GM23338 (cell line): ENCODE results near the gene STK38. TPM values are rescaled to one million over a fixed set of nuclear protein-coding genes. Genes with fewer than 3 reads are reported as not detected.
"Not testable (repeated sequence)": the region's sequence is repeated elsewhere in the genome, so short reads cannot be mapped to it uniquely, and the experiment has no call there.

Source experiments
- ATAC-seq: fragments of 200-7000 bp; cut with Tn5 transposase; 3 replicates; pipeline ENCODE4 v1.9.1; 2020
- DNase-seq: peaks from one replicate; pipeline ENCODE4 v3.0.0-alpha.2; 2015; ENCODE audit warnings: low spot score
- H2AFZ ChIP-seq: fragments of 200-600 bp; sonication (generic); 2 replicates; pipeline ENCODE4 v1.8.0; 2016; ENCODE audit warnings: antibody characterized with exemption, mild to moderate bottlenecking, moderate library complexity
- H3F3A ChIP-seq: fragments of 200-600 bp; sonication (generic); replicated peaks from 2 replicates; pipeline ENCODE4 v1.8.0; 2017; ENCODE audit warnings: antibody characterized with exemption, mixed run types, low read depth
- H3K27ac ChIP-seq: fragments of 200-600 bp; sonication (generic); 2 replicates; pipeline ENCODE4 v1.6.1; 2016; ENCODE audit warnings: low read depth
- H3K27me3 ChIP-seq: fragments of 200-600 bp; sonication (generic); 2 replicates; pipeline ENCODE4 v1.8.0; 2016; ENCODE audit warnings: mild to moderate bottlenecking, mixed run types, moderate library complexity; ENCODE audit not compliant: insufficient read depth
- H3K36me3 ChIP-seq: fragments of 200-600 bp; sonication (generic); 2 replicates; pipeline ENCODE4 v1.8.0; 2016; ENCODE audit warnings: mild to moderate bottlenecking; ENCODE audit not compliant: insufficient read depth
- H3K4me1 ChIP-seq: fragments of 200-600 bp; sonication (generic); 2 replicates; pipeline ENCODE4 v1.8.0; 2016; ENCODE audit warnings: mild to moderate bottlenecking, moderate library complexity; ENCODE audit not compliant: insufficient read depth
- H3K4me2 ChIP-seq: fragments of 200-600 bp; sonication (generic); 2 replicates; pipeline ENCODE4 v1.7.1; 2017; ENCODE audit warnings: mixed run types
- H3K4me3 ChIP-seq: fragments of 200-600 bp; sonication (generic); 2 replicates; pipeline ENCODE4 v1.6.1; 2016; ENCODE audit warnings: mixed run types
- H3K79me2 ChIP-seq: fragments of 200-600 bp; sonication (generic); replicated peaks from 2 replicates; pipeline ENCODE4 v1.8.0; 2017; ENCODE audit warnings: mild to moderate bottlenecking; ENCODE audit not compliant: insufficient read depth
- H3K9me2 ChIP-seq: fragments of 200-600 bp; sonication (generic); 2 replicates; pipeline ENCODE4 v1.8.0; 2017; ENCODE audit not compliant: insufficient read depth
- H4K20me1 ChIP-seq: fragments of 200-600 bp; sonication (generic); replicated peaks from 2 replicates; pipeline ENCODE4 v1.8.0; 2017; ENCODE audit warnings: mild to moderate bottlenecking; ENCODE audit not compliant: insufficient read depth
- H3K27ac Mint-ChIP-seq: 2 replicates; pipeline ENCODE4 v1.8.0; 2020; ENCODE audit warnings: inconsistent platforms, mild to moderate bottlenecking, moderate library complexity, mixed read lengths
- H3K27me3 Mint-ChIP-seq: 3 replicates; pipeline ENCODE4 v1.8.0; 2022; ENCODE audit warnings: low read depth, mild to moderate bottlenecking, moderate library complexity, mixed read lengths, inconsistent platforms; ENCODE audit not compliant: insufficient read depth, poor library complexity
- H3K36me3 Mint-ChIP-seq: 3 replicates; pipeline ENCODE4 v1.8.0; 2021; ENCODE audit warnings: low read depth, mild to moderate bottlenecking, inconsistent platforms, moderate library complexity, mixed read lengths
- H3K4me1 Mint-ChIP-seq: 3 replicates; pipeline ENCODE4 v1.8.0; 2020; ENCODE audit warnings: mild to moderate bottlenecking, inconsistent platforms, mixed read lengths
- H3K4me3 Mint-ChIP-seq: 3 replicates; pipeline ENCODE4 v1.8.0; 2021; ENCODE audit warnings: moderate library complexity, mild to moderate bottlenecking, inconsistent platforms, mixed read lengths
- H3K9me3 Mint-ChIP-seq: 3 replicates; pipeline ENCODE4 v1.8.0; 2020; ENCODE audit warnings: moderate library complexity, mild to moderate bottlenecking, inconsistent platforms, mixed read lengths
- CTCF ChIP-seq, 2 experiments: fragments of 200-600 bp in 1 of 2; sonication (generic) in 1 of 2; conservative IDR thresholded peaks; 2 replicates each; pipeline versions ENCODE4 v1.5.1 to v1.6.1; 2016 to 2017; ENCODE audit warnings: antibody characterized with exemption in 2 of 2, low read depth in 2 of 2, mild to moderate bottlenecking in 2 of 2, moderate library complexity in 1 of 2
- ETS1 ChIP-seq: IDR thresholded peaks from 2 replicates; pipeline ENCODE4 v1.6.1; 2016; ENCODE audit warnings: antibody characterized with exemption
- EZH2 ChIP-seq: fragments of 200-600 bp; sonication (generic); IDR thresholded peaks from one replicate; pipeline ENCODE4 v1.8.0; 2017; ENCODE audit warnings: antibody characterized with exemption, mild to moderate bottlenecking, low read depth; ENCODE audit not compliant: unreplicated experiment
- EZH2phosphoT487 ChIP-seq: fragments of 200-600 bp; sonication (generic); IDR thresholded peaks from one replicate; pipeline ENCODE4 v1.8.1; 2018; ENCODE audit warnings: antibody characterized with exemption; ENCODE audit not compliant: unreplicated experiment
- NANOG ChIP-seq: IDR thresholded peaks from 2 replicates; pipeline ENCODE4 v1.6.1; 2016; ENCODE audit warnings: antibody characterized with exemption, borderline replicate concordance
- POLR2AphosphoS5 ChIP-seq: IDR thresholded peaks from 2 replicates; pipeline ENCODE4 v1.6.1; 2016; ENCODE audit warnings: antibody characterized with exemption, low read depth
- REST ChIP-seq: IDR thresholded peaks from one replicate; pipeline ENCODE4 v1.6.1; 2018; ENCODE audit warnings: antibody characterized with exemption; ENCODE audit not compliant: unreplicated experiment
- STAT1 ChIP-seq: IDR thresholded peaks from one replicate; pipeline ENCODE4 v1.6.1; 2016; ENCODE audit warnings: antibody characterized with exemption; ENCODE audit not compliant: unreplicated experiment
- ZNF114 ChIP-seq: fragments of 250-450 bp; sonication (Bioruptor Pico); IDR thresholded peaks from 2 replicates; pipeline ENCODE4 v1.5.0; 2020; ENCODE audit warnings: mild to moderate bottlenecking, moderate library complexity
- ZNF331 ChIP-seq: fragments of 250-450 bp; sonication (Bioruptor Pico); IDR thresholded peaks from 2 replicates; pipeline ENCODE4 v1.5.0; 2020; ENCODE audit warnings: low read depth, mild to moderate bottlenecking, moderate library complexity
- polyA plus RNA-seq: library from polyadenylated mRNA; unstranded; fragments of >200 nt; fragmentation: Nextera tagmentation; extraction: Ambion mirVana; gene quantifications from 2 replicates; pipeline ENCODE4 v1.2.1, GENCODE V29; 2016
- total RNA-seq: library from RNA; depleted of rRNA; stranded (reverse); fragments of >200 nt; shearing (Covaris generic); gene quantifications from 2 replicates; pipeline ENCODE4 v1.2.3, GENCODE V29; 2014

Gene STK38
- total and polyA plus RNA-seq, 2 experiments from 2014 or later: 10.8 to 17.4 TPM

GRCh38 chr6:36572353-36573311 lies 25.4 kb upstream of the STK38 start:
- not testable (repeated sequence) for H3K27me3 ChIP-seq, H3K9me2 ChIP-seq, H3K4me3 ChIP-seq, H3K27ac Mint-ChIP-seq, H3F3A ChIP-seq, H3K4me1 Mint-ChIP-seq, H3K4me3 Mint-ChIP-seq, H3K4me2 ChIP-seq, H3K27me3 Mint-ChIP-seq, DNase-seq, H3K4me1 ChIP-seq, H4K20me1 ChIP-seq, H3K27ac ChIP-seq, H3K9me3 Mint-ChIP-seq, H2AFZ ChIP-seq, H3K36me3 ChIP-seq, ATAC-seq, H3K36me3 Mint-ChIP-seq, H3K79me2 ChIP-seq

GRCh38 chr6:36571122-36572043 lies 24.1 kb upstream of the STK38 start:
- Histone ChIP-seq H3K79me2 (no peaks in the 10 kb centered on the region), H3F3A (no peaks in the 10 kb centered on the region), H4K20me1 (no peaks in the 10 kb centered on the region), H3K9me2 (no peaks in the 10 kb centered on the region), H3K36me3 (no peaks in the 10 kb centered on the region), H3K4me3 (no peak overlapping the region), H3K4me1 (no peaks in the 10 kb centered on the region), H3K27me3 (no peaks in the 10 kb centered on the region), H3K4me2 (no peak overlapping the region), H2AFZ (no peak overlapping the region), H3K27ac (no peak overlapping the region)
- peaks cover 2% of the 10 kb centered on the region for H3K27me3 Mint-ChIP-seq
- ATAC-seq (no peak), DNase-seq (no peak)
- H3K9me3 Mint-ChIP-seq: 0 out of 3 replicates have a peak, but pooled peaks cover 5% of the 10 kb centered on the region
- H3K4me1 Mint-ChIP-seq: 0 out of 3 replicates have a peak, but pooled peaks cover 2% of the 10 kb centered on the region
- no peak overlapping the region for H3K4me3 Mint-ChIP-seq
- H3K36me3 Mint-ChIP-seq: no peaks in the 10 kb centered on the region
- H3K27ac Mint-ChIP-seq: no peak overlapping the region
- TF ChIP-seq CTCF (conservative IDR thresholded peaks at IDR 0.05; ENCODE audit: low read depth in 2 of 2) (no peak), STAT1 (no peak), NANOG (no peak), ZNF331 (CRISPR knock-in tag) (no peak), ETS1 (no peak), POLR2AphosphoS5 (no peak), EZH2phosphoT487 (no peak), REST (no peak), EZH2 (no peak), ZNF114 (CRISPR knock-in tag) (no peak)
